ENCODE measurements around the gene KRTAP3-1.

Gene KRTAP3-1

DNA sequence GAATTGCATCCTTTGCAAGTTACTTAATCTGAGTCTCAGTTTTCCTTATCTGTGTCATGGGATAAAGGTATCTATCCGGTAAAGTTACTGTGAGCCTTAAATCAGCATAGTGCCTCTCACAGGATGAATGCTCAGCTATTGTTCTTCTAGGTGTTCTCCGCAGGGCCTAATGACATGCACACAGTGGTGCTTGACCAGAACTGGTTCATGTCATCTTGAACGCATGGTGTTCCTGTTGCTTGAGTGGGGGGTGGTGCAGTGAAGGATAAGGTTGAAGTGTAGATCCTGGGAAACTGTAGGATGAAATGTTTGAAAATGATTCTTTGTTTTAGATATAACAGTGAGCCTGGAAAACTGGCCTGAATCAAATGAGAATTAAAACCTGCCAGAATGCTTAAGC lies 28.8 kb downstream of the KRTAP3-1 start:
- no peaks in the 10 kb centered on the region for H3K36me3 Mint-ChIP-seq
- H3K27ac Mint-ChIP-seq = no peak overlapping the region
- DNase-seq (no peak), ATAC-seq (replicated peaks) (no peak)
- H3K4me3 Mint-ChIP-seq = no peak overlapping the region
- H3K9me3 Mint-ChIP-seq = no peaks in the 10 kb centered on the region
- H3K27me3 Mint-ChIP-seq = peaks cover 23 to 29% of the 10 kb centered on the region in 2 donors
- no peaks in the 10 kb centered on the region for H3K4me1 Mint-ChIP-seq

DNA sequence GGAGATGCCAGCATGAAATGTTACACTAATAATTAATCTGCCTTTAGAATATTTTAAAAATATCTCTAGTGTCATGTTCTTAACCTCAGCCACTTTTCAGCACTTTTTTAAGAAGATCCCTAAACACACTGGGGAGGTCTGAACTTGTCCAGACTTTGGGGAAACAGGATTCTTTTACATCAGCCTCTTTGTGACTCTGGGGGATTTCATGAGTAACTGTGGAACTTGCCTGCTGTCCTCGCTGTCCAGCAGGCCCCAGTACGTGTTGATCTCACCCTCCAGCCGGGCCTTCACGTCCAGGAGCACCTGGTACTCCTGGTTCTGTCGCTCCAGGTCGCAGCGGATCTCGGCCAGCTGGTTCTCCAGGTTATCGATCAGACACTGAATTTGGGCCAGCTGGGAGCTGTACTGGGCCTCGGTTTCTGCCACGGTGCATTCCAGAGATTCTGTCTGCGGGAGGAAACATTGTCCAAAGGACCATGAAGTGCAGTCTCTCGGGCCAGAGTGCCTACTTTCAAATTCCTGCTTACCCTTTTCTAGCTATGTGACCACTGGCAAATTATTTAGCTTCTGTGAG lies 30.3 kb downstream of the KRTAP3-1 start:
- Mint-ChIP-seq H3K27ac (no peak overlapping the region), H3K4me1 (no peaks in the 10 kb centered on the region), H3K36me3 (no peaks in the 10 kb centered on the region), H3K9me3 (no peaks in the 10 kb centered on the region), H3K27me3 (peaks cover 20 to 38% of the 10 kb centered on the region in 2 donors), H3K4me3 (no peak overlapping the region)
- DNase-seq (no peak), ATAC-seq (replicated peaks) (no peak)

DNA sequence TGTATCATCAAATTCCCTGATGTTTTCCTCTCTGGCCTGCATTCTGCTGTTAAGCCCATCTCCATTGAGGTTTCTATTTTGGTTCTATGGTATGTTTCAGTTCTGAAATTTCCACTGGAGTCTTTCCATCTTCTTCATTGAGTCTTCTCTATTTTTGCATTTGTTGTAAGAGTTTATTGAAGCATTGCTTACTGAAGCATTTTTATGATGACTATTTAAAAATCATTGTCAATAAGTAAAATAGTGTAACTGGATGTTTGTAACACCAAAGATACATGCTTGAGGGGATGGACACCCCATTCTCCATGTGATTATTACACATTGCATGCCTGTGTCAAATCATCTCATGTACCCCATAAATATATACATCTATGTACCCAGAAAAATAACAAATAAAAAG lies 33.4 kb downstream of the KRTAP3-1 start:
- Mint-ChIP-seq H3K27ac (no peak overlapping the region), H3K36me3 (no peaks in the 10 kb centered on the region), H3K9me3 (no peaks in the 10 kb centered on the region), H3K27me3 (peaks cover 13 to 40% of the 10 kb centered on the region in 2 donors), H3K4me1 (no peaks in the 10 kb centered on the region), H3K4me3 (no peak overlapping the region)
- ATAC-seq (replicated peaks) = no peak
- DNase-seq = no peak

DNA sequence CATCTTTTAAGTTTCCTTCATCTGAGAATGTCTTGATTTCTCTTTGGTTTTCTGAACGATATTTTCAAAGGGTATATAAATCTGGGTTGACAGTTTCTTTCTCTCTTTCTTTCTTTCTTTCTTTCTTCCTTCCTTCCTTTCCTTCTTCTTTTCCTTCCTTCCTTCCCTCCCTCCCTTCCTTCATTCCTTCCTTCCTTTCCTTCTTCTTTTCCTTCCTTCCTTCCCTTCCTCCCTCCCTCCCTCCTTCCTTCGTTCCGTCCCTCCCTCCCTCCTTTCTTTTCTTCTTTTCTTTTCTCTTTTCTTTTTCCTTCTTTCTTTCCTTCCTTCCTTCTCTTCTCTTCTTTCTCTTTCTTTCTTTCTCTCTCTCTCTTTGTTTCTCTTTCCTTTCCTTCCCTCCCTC lies 34.6 kb downstream of the KRTAP3-1 start:
- H3K27me3 Mint-ChIP-seq = peaks cover 9 to 46% of the 10 kb centered on the region in 2 donors
- ATAC-seq (replicated peaks) (no peak), DNase-seq (no peak)
- H3K27ac Mint-ChIP-seq = no peak overlapping the region
- no peaks in the 10 kb centered on the region for H3K4me1 Mint-ChIP-seq
- H3K9me3 Mint-ChIP-seq = no peaks in the 10 kb centered on the region
- H3K4me3 Mint-ChIP-seq = no peak overlapping the region
- no peaks in the 10 kb centered on the region for H3K36me3 Mint-ChIP-seq

DNA sequence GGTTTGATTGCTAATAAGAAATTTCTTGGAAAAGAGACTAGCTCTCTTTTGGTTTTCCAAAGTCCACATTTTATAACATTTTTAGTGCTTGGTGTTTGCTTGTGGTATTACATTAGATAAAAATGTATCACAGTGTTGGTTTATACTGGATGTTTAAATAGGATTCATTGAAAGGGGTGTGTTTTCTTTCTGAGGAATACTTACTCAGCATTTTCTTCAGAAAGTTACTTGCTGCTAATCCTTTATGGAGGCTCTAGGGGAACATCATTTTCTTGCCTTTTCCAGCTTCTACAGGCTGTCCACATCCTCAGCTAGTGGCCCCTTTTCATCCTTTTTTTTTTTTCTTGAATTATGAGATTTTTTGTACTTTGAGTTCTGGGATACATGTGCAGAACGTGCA lies 41.3 kb downstream of the KRTAP3-1 start:
- DNase-seq (no peak), ATAC-seq (replicated peaks) (no peak)
- H3K27me3 Mint-ChIP-seq = peaks cover 4 to 35% of the 10 kb centered on the region in 2 donors
- H3K27ac Mint-ChIP-seq = no peak overlapping the region
- H3K36me3 Mint-ChIP-seq = no peaks in the 10 kb centered on the region
- peaks cover 2 to 3% of the 10 kb centered on the region in 2 donors for H3K9me3 Mint-ChIP-seq
- H3K4me3 Mint-ChIP-seq = no peak overlapping the region
- peaks cover 0 to 3% of the 10 kb centered on the region in 2 donors for H3K4me1 Mint-ChIP-seq

DNA sequence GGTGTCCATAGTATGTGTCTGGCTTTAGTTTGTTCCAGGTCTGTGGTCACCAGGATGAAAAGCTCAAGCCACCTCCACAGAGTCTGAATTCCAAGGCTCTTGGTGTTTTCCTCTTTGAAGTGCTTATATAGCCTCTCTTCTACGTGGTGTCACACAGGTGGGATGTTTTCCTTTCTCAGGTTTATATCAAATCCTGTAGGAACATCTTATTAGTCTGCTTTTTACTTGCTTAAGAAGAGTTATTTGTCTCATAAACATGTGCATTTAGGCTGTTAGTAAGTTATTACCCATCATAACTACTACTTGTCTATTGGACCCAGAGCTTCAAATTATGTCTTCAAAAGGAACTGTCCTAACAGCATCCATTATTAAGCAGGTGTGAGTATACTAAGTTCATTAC lies 42.1 kb downstream of the KRTAP3-1 start, which contains the start of gene KRT39:
KRT39 (minus strand) TSS at position 101 of the 400 bp plus-strand sequence; CDS start at position 9, 92 bp downstream.
- no peak within 1 kb of the TSS for H3K4me3 Mint-ChIP-seq
- H3K36me3 Mint-ChIP-seq = no peaks in the 10 kb centered on the region

DNA sequence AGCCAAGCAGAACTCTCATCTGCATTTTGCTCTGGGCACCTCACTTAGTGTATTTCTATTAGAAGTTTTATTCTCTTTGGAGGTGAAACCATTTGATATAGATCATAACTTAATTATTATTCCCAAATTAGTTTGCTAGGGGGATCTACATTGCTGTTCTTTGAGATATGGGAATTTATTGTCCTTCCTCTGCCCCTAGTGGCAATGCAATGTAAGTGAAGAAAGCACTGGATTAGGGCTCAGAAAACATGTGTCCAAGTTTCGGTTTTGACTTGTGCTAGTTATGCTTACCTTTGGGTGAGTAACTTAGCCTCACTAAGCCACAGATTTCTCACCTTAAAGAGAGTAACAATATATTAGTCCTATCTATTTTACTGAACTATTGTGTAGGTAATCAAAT lies 45.1 kb downstream of the KRTAP3-1 start:
- H3K9me3 Mint-ChIP-seq = peaks cover 2 to 3% of the 10 kb centered on the region in 2 donors
- H3K4me3 Mint-ChIP-seq = no peak overlapping the region
- H3K4me1 Mint-ChIP-seq = peaks cover 0 to 3% of the 10 kb centered on the region in 2 donors
- no peaks in the 10 kb centered on the region for H3K36me3 Mint-ChIP-seq
- H3K27ac Mint-ChIP-seq = no peak overlapping the region
- peaks cover 4 to 33% of the 10 kb centered on the region in 2 donors for H3K27me3 Mint-ChIP-seq
- DNase-seq (no peak), ATAC-seq (replicated peaks) (no peak)

More for the DNA sequence above, 42.1 kb downstream of the KRTAP3-1 start, which contains the start of gene KRT39:
- Mint-ChIP-seq H3K27me3 (peaks cover 4 to 32% of the 10 kb centered on the region in 2 donors), H3K27ac (no peak within 1 kb of the TSS), H3K9me3 (peaks cover 2 to 3% of the 10 kb centered on the region in 2 donors), H3K4me1 (peaks cover 0 to 3% of the 10 kb centered on the region in 2 donors)
- DNase-seq (no peak), ATAC-seq (replicated peaks) (no peak)

DNA sequence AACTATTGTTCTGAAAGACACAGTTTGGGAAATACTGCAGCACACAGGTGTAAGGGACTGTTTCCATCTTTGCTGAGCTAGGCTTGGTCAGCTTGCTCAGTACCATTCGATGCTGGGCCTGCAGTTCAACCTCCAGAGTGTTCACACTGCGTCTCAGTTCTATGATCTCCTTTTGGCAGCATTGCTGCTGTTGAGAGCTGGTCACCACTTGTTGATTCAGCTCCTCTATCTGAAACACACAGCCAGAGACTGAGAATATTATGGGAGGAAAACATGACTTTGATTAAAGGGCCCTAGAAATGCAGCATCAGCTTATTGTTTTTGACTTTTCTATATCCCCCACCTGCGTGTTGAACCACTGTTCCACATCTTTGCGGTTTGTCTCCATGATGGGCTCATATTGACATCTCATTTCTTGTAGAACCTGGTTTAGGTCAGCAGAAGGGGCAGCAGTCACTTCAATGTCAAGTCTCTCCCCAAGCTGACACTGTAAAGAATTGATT lies 46.8 kb downstream of the KRTAP3-1 start:
- no peak for DNase-seq
- Mint-ChIP-seq H3K27me3 (peaks cover 4 to 27% of the 10 kb centered on the region in 2 donors), H3K9me3 (peaks cover 2 to 3% of the 10 kb centered on the region in 2 donors), H3K4me1 (peaks cover 0 to 3% of the 10 kb centered on the region in 2 donors), H3K27ac (no peak overlapping the region), H3K36me3 (no peaks in the 10 kb centered on the region), H3K4me3 (no peak overlapping the region)
- no peak for ATAC-seq (replicated peaks)

DNA sequence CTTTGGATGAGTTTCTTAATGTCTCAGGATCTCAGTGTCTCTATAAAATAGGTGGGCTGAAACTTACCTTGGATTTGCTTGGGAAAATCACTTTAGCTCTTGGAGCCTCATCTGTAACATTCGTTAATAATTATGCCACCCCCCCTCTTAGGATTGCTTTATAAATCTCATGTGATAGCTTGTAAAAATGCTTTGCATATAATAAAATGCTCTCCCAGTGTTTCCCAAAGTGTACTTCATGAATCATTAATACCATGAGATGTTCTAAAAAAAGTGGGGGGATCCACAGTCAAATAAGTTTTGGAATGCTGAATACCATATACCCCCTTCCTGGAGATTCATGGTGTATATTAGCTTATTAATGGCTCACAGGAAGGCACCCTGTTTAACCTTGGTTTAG lies 47.3 kb downstream of the KRTAP3-1 start:
- no peak overlapping the region for H3K4me3 Mint-ChIP-seq
- no peak for DNase-seq
- no peak for ATAC-seq (replicated peaks)
- H3K4me1 Mint-ChIP-seq = peaks cover 0 to 3% of the 10 kb centered on the region in 2 donors
- H3K27ac Mint-ChIP-seq = no peak overlapping the region
- H3K27me3 Mint-ChIP-seq = peaks cover 7 to 29% of the 10 kb centered on the region in 2 donors
- H3K9me3 Mint-ChIP-seq = peaks cover 2 to 3% of the 10 kb centered on the region in 2 donors
- no peaks in the 10 kb centered on the region for H3K36me3 Mint-ChIP-seq

DNA sequence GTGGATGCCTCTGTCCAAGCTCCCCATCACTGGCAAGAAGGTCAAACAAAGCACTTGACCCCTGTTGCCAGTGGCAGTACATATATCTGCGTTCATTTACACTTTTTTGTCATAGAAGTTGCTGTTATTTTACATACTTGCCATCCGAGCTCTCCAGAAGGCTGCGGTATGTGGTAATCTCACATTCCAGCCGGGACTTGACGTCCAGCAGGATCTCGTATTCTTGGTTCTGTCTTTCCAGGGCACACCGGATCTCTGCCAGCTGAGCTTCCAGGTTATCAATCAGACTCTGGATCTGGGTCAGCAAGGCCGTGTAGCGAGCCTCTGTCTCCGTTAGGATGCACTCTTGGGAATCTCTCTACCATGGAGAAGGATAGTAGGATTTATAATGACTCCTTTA lies 48.8 kb downstream of the KRTAP3-1 start:
- Mint-ChIP-seq H3K9me3 (peaks cover 2 to 3% of the 10 kb centered on the region in 2 donors), H3K4me1 (peaks cover 0 to 3% of the 10 kb centered on the region in 2 donors), H3K36me3 (no peaks in the 10 kb centered on the region), H3K27me3 (peaks cover 17 to 35% of the 10 kb centered on the region in 2 donors), H3K4me3 (no peak overlapping the region), H3K27ac (no peak overlapping the region)
- no peak for DNase-seq
- no peak for ATAC-seq (replicated peaks)

Data from stimulated activated naive B cell treated with anti-CD40 and anti-IgM and Interleukin-4, amounts not matched to agents 10 μg/mL and 1 μg/mL and 100 μg/mL, for 72 hours (primary cell).